SH-SY5Y (cell line): Measurements from ENCODE around the gene ACOT2.
"Not testable (repeated sequence)": the region's sequence is repeated elsewhere in the genome, so short reads cannot be mapped to it uniquely, and the experiment has no call there.

Source experiments
- GATA2 ChIP-seq: IDR thresholded peaks from 2 replicates; pipeline ENCODE4 v1.6.1; 2011; ENCODE audit warnings: mild to moderate bottlenecking, low read depth, low read length
- GATA3 ChIP-seq: IDR thresholded peaks from 2 replicates; pipeline ENCODE4 v1.6.1; 2011; ENCODE audit warnings: low read depth, mild to moderate bottlenecking, low read length, moderate library complexity

Gene ACOT2

DNA sequence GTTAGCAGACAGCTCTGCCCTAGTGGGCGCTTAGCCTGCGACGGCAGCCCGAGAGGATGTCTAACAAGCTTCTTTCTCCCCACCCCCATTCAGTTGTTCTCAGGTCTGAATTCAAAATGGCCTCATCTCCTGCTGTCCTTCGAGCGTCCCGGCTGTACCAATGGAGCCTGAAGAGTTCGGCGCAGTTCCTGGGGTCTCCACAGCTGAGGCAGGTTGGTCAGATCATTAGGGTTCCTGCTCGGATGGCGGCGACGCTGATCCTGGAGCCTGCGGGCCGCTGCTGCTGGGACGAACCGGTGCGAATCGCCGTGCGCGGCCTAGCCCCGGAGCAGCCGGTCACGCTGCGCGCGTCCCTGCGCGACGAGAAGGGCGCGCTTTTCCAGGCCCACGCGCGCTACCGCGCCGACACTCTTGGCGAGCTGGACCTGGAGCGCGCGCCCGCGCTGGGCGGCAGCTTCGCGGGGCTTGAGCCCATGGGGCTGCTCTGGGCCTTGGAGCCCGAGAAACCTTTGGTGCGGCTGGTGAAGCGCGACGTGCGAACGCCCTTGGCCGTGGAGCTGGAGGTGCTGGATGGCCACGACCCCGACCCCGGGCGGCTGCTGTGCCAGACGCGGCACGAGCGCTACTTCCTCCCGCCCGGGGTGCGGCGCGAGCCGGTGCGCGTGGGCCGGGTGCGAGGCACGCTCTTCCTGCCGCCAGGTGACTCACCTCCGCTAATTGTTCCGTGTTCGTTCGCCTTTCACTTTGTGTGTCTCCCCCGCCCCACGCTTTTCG lies at the start of gene ACOT2:
TSS of gene ACOT2 (plus strand) at position 29 of the 774 bp plus-strand sequence. CDS start at position 57, 28 bp downstream.
- TF ChIP-seq GATA2, GATA3: not testable (repeated sequence)

GRCh38 chr14:73521229-73521628 lies 47.8 kb upstream of the ACOT2 start:
- TF ChIP-seq GATA3: no peak
- no peak for TF ChIP-seq GATA2

- TF ChIP-seq GATA3 (no peak), GATA2 (no peak)
These were observed 44.5 kb upstream of the ACOT2 start for GRCh38 chr14:73524493-73524892.

DNA sequence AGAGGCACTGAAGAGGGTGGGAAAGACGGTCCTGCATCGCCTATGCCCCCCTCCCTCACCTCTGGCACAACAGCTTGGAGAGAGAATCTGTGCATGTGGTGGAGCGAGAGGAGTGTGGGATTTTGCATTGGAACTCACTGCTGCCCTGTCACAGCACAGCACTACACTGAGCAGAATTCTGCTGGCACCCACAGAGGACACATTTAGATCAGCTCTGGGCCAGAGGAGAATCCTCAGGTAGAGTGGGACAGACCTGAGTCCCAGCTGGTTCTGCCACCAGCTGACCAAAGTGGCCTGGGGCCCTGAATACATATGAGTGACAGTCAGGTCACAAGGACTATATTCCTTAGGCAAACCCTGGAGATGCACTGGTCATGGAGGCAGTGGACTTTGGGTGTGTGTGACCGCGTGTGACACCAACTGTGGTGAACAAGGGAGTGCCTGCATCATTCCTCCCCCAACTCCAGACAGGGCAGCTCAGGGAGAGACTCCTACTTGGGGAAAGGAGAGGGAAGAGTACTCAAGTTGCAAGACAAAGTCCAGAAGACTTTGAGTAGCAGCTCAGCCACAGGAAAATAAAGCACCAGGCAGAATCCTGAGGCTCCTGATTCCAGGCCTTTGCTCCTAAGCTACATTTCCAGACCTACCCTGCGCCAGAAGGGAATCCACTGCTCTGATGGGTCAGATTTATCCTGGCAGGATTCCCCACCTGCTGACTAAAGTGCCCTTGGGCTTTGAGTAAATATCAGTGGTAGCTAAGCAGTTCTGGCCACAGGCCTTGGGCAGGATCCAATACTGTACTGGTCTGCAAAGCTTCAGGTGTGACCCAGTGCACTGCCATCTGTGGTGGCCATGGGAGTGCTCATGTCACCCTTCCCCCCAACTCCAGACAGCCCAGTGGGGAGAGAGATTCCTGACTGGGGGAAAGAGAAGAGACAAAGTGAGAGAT lies 42.7 kb upstream of the ACOT2 start:
- no peak for TF ChIP-seq GATA3
- TF ChIP-seq GATA2: no peak

DNA sequence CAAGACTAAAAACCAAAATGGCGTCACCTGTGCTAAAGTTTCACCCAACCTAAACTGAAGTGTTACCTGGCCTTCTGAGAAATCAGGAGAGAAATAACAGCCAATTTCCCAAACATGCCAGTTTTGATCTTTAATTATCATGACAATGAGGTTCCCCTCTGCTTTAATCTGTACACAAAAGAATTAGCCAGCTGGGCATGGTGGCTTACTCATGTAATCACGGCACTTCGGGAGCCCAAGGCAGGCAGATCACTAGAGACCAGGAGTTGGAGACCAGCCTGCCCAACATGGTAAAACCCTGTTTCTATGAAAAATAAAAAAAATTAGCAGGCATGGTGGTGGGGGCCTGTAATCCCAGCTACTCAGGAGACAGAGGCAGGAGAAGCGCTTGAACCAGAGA lies 15.2 kb upstream of the ACOT2 start:
- no peak for TF ChIP-seq GATA3
- no peak for TF ChIP-seq GATA2

GRCh38 chr14:73567358-73567757 lies 1.7 kb upstream of the ACOT2 start:
- TF ChIP-seq GATA2 (no peak), GATA3 (no peak)

DNA sequence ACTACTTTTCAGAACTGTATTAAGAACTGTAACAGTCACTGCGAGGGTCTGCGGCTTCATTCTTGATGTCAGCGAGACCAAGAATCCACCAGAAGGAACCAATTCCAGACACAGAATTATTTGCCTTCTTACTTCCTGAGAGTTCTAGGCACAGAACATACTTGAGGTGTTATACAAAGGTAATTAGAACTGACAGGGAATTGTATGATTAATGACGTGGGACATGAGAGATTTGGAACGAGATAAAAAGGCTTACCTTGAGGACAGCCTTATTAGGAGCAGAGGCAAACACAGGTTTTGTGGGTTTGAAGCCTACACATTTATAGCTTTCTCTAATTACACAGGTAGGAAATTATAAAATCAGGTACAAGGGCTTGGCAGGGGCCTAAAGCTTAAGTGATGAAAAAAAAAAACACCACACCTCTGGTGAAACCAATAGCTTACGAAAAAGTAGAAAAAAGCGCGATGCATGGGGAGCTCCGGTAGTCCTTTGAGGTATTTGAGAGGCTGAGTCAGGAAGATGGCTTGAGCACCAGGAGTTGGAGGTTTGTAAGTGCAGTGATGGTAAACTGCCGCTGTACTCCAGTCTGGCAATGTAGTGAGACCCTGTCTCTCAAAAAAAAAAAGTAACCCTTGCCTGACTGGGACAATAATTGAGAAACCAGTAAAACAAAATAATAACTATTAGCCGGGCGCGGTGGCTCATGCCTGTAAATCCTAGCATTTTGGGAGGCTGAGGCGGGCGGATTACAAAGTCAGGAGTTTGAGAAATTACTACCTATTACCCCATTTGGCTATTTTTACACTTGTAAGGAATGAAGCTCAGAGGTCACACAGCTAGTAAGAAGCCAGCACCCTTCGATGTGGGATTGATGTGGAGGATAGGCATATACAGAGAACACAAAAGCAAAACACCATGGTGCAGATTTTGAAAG lies 795 bp upstream of the ACOT2 start:
- TF ChIP-seq GATA3 (no peak), GATA2 (no peak)

DNA sequence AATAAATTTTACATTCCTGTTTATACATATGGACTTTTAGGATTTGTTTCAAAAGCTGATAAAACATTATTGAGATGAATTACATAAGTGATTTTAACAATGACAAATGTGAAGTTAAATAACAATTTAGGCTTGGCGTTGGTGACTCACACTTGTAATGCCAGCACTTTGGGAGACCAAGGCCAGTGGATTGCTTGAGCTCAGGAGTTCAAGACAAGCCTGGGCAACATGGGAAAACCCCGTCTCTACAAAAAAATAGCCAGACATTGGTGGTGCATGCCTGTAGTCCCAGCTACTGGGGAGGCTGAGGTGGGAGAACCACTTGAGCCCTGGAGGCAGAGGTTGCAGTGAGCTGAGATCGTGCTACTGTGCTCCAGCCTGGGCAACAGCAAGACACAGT lies 7.4 kb downstream of the ACOT2 start:
- TF ChIP-seq GATA3 (no peak), GATA2 (no peak)

- TF ChIP-seq GATA3 (no peak), GATA2 (no peak; the same call in 1 of the 2 replicates)
These were observed 19.7 kb downstream of the ACOT2 start for GRCh38 chr14:73588695-73589094.

GRCh38 chr14:73589116-73589515 lies 20.1 kb downstream of the ACOT2 start:
- no peak for TF ChIP-seq GATA3
- no peak for TF ChIP-seq GATA2

- TF ChIP-seq GATA2 (no peak), GATA3 (no peak)
These were observed 22.9 kb downstream of the ACOT2 start, which contains the start of gene ACOT4 for GRCh38 chr14:73591690-73592449. Gene ACOT4 (plus strand): TSS chr14:73591873. CDS start chr14:73591960, 87 bp downstream.

GRCh38 chr14:73594491-73594890 lies 25.5 kb downstream of the ACOT2 start:
- TF ChIP-seq GATA3 (no peak), GATA2 (no peak)

- TF ChIP-seq GATA3 (no peak), GATA2 (no peak)
These were observed 30.5 kb downstream of the ACOT2 start for GRCh38 chr14:73599499-73599898.
